CD4-positive, alpha-beta T cell treated with Interleukin-17A for 1 hour (primary cell): Measurements from ENCODE around the gene CIZ1.

Experiments used
- DNase-seq: peaks from one replicate; pipeline ENCODE4 v3.0.0-alpha.2; 2020

The CIZ1 gene

DNA sequence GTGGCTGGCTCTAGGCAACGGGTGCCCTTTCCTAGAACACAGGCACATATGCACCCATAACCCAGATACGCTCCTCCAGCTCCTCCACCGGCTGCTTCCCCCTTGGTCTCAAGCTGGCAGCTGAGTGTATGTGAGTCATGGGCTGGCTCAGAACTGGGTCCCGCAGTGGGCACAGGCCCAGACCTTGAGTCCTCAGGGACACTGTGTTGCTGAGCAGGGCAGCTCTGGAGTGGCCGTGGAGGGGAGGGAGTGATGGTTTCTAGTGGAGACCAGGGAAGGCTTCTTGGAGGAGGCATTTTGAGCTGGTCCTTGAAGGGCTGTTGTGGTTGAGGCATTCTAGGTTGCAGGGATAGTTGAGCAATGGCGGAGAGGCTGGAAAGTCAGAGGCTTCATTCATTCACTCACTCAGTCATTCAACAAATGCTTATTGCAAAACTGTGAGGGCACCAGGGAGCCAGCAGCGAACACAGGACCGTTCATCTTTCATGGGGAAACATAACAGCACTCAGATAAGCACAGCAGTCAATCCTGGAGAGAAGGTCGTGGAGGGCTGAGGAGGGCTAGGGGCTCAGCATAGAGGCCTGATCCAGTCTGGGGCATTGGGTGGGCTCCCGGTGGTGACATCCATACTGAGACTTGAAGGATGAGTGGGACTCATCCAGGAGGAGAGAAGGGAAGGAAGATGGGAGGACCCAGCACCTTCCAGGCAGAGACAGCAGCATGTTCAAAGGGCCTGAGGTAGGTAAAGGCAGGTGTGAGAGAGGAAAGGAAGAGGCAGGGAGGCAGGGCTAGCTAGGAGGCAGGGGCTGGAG, 29.0 kb downstream of the CIZ1 start:
- DNase-seq, result no peak

DNA sequence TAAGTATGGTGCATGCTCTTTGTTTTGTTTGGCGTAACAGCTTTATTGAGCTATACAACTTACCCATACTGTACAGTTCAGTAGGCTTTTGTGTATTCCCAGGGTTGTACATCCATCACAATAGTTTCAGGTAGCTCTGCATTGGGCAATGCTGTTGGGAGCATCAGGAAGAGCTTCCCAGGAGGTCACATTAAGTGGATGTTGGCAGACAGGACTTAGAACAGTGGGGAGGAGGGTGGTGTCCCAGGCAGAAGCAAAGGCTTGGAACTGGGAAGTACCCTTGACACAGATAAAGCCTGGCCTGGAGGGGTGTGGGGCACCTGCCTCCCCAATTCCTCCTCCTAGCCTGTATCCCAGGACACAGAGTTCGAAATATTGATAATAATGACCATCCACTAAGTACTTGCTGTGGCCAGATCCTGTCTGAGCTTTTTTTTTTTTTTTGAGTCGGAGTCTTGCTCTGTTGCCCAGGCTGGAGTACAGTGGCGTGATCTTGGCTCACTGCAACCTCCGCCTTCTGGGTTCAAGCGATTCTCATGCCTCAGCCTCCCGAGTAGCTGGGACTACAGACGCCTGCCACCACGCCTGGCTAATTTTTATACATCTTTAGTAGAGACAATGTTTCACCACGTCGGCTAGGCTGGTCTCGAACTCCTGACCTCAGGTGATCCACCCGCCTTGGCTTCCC, 30.0 kb downstream of the CIZ1 start:
- DNase-seq, result no peak

DNA sequence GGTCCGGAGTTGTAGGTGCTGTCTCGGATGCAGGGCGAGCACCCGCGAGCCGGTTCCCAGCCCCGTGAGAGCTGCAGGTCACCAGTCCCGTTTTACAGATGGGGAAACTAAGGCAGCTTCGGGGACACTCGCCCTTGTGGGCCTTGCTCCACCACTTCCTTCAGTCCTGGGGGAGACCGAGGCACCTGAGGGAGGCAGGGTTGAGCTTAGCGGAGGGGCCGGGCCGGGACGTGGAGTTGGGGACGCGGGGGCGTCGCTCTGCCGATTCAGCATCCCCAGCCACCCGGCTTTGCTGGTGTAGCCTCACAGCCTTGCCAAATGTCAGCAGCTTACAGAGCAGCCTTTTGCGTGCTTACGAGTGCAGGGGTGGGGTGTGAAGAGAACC, 30.8 kb downstream of the CIZ1 start:
- peak; percentile 11 for DNase-seq

DNA sequence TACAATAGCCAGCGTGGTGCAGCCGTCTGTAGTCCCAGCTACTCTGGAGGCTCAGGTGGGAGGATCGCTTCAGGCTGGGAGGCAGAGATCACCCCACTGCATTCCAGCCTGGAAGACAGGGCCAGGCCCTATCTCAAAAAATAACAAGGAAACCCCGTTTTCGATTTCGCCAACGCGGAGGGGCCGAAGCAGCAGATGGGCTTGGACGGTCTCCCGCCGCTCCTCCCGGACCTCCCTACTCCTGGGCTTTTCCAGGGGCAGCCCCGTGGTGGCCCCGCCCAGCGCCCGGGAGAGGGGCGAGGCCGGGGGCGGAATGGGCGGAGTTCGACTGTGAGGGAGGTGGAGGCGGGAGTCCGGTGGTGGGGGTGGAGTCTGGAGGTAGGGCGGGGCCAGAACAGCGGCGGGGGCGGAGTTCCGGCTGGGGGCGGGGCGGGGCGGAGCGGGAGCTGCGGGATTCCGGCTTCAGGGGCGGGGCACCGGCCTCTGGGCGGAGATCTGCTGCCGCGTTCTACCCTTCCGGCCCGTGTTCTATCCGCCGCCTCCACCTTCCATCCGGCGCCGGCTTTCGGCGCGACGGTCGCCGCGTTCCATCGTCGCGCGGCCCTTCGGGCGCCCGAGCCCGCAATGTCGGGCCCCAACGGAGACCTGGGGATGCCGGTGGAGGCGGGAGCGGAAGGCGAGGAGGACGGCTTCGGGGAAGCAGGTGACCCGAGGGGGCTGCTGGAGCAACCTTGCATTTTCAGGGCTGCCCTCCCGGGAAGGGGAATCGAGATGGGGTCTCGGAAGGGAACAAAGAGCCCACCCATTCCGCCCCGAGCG, 31.4 kb downstream of the CIZ1 start, which contains the start of gene BBLN:
TSS of gene BBLN (plus strand) at position 482 of the 819 bp plus-strand sequence. CDS start at position 625, 143 bp downstream.
- peak; percentile 94 for DNase-seq

DNA sequence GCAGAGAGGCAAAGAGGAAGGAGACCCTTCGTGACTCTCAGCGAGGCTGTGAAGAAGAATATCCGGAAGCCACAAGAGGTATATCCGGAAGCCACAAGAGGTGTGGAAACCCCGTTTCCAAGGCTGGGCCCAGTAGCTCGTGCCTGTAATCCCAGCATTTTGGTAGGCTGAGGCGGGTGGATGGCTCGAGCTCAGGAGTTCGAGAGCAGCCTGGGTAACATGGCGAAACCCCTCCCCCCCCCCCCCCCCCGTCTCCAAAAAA, 31.9 kb downstream of the CIZ1 start:
- DNase-seq, result peak; percentile 78

GRCh38 chr9:128155736-128156500, 35.5 kb downstream of the CIZ1 start:
- DNase-seq, result no peak

DNA sequence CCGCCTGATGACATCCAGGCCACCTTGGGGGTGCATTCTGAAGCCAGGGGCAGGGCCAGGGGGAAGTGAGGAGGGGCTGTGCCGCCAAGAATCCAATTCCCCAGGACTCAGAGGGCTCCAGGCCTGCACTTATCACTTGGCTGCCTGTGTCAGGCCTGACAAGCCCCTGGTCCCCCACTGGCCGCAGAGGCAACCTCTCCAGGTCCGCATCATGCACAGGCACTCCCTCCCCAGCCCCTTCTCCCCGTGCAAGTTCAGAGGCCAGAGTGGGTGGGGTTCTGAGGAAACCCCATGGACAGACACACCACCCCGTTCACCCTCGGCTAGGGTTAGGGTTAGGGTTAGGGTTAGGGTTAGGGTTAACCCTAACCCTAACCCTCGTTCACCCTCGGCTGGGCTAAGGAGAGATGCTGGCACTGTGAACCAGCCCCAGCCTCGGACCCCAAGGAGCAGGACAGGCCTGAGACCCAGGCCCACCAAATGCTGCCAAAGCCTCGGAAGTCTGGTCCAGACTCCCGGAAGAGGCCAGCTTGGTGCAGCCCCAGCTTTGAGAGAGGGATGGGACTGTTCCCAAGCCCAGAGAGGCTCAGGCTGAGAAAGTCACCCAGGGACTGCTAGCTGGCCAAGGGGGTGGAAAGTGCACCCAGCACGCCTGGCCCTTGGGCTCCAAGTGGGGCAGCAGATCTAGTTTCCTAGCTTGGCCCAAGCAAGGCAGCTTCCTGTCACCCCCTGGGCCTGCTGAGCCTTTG, 37.3 kb downstream of the CIZ1 start:
- no peak for DNase-seq

GRCh38 chr9:128153060-128153946, 38.1 kb downstream of the CIZ1 start:
- DNase-seq, result no peak

DNA sequence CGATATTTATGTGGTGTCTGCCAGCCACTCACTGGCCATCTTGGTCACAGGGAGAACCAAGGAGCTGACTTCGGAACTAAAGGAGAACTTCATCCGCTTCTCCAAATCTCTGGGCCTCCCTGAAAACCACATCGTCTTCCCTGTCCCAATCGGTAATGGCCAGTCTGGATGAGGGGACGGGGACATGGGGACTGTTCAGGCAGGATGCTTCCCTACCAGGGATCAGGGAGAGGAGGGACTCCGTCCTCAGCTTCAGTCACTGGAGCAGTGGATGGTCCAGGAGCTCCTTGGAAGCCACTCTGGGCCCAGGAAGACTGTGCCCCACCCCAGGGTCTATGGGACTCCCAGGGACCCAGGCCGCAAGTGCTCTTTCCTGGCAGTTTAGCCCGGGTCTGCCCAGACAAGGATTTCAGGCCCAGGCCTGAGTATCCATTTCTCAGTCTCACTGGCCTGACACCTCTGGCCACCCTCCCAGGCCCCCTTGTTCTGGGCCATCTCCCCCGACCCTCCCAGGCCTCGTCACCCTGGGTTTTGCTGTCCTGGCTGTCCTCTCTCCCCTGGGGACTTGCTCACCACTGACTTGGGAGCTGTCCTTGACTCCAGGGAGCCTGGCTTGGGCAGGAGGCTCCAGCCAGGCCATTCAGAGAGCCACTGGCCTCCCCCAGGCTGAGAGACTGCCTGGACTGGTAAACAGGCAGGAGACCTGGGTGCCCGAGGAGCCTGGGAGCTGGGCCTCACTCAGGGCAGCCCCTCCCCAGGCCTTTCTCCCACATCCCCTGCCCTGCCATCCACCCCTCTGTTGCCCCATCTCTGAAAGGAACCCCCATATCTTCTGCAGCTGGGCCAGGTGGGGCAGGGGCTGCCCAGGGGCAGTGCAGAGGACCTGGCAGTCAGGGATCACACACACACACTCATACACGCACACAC, 39.0 kb downstream of the CIZ1 start:
- no peak for DNase-seq

- DNase-seq, result no peak
Measured at GRCh38 chr9:128151309-128152132, 39.9 kb downstream of the CIZ1 start.

DNA sequence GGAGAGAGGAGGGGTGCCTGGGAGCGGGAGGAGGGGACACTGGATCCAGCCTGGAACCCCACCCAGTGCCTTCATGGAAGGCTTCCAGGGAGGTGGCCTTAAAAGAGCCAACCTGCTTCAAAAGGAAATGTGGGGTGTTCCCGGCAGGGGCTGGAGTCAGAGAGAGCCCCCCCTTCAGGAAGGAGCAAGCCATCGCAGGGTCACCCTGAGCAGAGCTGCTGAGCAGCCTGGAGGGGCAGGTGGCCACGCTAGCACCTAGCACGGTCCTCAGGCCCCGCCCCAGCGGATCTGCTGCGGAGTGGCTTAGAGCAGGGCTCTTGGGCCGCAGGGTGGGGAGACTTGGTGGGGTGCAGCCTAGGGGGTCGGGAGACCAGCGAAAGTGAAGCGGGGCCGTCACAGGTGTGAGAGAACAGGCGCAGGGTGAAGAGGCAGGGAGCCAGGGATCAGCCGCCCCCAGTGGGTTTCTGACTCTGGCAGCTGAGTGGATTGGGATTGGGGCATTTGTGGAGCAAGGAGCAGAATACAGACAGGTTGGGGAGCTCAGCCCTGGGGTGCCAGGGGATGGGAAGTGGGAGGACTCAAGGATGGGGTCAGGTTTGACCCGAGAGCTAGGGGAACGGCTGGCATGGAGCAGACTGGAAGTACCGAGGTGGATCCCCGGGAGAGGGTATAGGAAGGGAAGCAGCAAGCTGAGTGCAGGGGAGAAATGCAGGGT, 40.6 kb downstream of the CIZ1 start:
- DNase-seq, result no peak

- DNase-seq, result no peak
Measured at GRCh38 chr9:128149951-128150593, 41.3 kb downstream of the CIZ1 start.

DNA sequence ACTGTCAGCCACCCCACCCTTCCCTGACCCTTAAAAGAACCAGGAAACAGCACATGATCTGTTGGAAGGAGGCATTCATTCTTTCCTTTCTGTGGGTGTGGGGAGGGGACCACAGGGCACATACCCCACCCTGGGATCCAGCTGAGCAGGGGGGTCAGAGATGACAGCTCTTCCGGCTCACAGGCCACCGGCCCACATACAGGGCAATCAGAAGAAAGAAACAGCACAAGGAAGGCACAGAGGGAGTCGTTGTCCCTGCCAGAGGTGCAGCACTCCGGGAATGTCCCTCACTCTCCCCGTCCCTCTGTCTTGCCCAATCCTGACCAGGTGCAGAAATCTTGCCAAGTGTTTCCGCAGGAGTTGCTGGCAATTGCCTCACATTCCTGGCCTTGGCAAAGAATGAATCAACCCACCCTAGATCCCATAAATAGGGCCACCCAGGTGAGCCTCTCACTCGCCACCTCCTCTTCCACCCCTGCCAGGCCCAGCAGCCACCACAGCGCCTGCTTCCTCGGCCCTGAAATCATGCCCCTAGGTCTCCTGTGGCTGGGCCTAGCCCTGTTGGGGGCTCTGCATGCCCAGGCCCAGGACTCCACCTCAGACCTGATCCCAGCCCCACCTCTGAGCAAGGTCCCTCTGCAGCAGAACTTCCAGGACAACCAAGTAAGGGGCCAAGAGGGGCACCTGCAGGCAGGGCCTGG, 42.2 kb downstream of the CIZ1 start, which contains the start of gene LCN2:
TSS of gene LCN2 (plus strand) at position 453 of the 701 bp plus-strand sequence. CDS start at position 526, 73 bp downstream.
- no peak for DNase-seq

GRCh38 chr9:128148509-128149000, 42.8 kb downstream of the CIZ1 start:
- no peak for DNase-seq

DNA sequence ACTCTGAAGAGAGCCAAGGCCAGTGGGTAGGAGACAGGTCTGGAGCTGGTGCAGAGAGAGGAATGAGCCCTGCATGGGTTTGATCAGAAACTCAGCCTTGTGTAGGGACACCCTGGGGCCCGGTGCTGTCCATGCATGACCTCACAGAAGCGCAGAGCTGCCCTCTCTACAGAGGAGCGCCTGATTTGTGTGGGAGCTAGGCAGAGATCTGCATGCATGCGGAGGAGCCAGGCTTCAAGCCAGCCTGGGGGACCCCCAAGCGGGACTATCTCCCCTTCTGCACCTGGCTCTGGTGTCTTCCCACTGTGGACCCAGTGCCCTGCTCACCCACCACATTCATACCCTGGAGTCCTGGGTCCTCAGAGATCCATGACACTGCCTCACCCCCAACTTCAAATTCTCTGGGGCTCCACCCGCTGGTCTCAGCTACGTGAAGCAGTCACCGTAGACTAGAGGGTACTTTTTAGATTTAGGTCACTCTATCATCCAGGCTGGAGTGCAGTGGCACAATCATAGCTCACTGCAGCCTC, 44.7 kb downstream of the CIZ1 start:
- no peak for DNase-seq

DNA sequence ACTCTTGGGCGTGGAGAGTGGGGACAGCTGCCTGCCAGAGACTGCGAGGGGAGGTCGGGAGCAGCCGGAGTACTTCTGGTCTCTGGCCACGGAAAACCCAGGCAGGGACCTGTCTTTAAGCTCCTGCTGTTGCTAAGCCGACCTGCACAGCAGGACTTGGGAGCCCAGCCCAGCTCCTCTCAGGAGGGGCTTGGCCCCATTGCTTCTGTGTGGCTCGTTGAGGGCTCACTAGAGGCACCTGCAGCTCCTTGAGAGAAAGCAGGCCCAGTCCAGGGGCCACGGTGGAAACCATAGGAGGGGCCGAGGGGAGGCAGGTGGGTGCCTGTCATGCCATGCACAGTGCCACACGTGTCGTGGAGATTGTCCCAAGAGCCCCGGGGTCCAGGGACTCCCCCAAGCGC, 45.4 kb downstream of the CIZ1 start:
- no peak for DNase-seq

DNA sequence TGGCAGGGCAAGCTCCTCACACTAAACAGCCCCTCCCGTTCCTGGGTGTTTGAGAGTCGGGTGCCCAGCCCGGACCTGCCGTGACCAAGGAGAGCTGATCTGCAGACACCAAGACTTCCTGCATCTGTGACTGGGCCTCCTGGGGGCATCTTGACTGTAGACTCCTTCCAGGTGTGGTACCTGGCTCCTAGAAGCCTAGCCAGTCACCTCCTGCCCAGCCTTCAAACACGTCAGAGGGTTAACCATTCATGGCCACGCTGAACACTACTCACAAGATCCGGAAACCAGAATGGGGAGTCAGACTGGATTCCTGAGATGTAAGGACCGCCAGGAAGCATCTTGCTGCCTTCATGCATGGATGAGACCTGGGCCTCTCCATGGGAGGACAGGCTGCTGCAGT, 45.8 kb downstream of the CIZ1 start:
- no peak for DNase-seq
